ENCODE measurements around the gene CDC37L1. TPM values are rescaled to one million over a fixed set of nuclear protein-coding genes. Genes with fewer than 3 reads are reported as not detected.
"Not testable (repeated sequence)": the region's sequence is repeated elsewhere in the genome, so short reads cannot be mapped to it uniquely, and the experiment has no call there.

CDC37L1 gene
- total RNA-seq, 4 donors from 2014 or later, result 61.4 to 101 (median 84.7) TPM

DNA sequence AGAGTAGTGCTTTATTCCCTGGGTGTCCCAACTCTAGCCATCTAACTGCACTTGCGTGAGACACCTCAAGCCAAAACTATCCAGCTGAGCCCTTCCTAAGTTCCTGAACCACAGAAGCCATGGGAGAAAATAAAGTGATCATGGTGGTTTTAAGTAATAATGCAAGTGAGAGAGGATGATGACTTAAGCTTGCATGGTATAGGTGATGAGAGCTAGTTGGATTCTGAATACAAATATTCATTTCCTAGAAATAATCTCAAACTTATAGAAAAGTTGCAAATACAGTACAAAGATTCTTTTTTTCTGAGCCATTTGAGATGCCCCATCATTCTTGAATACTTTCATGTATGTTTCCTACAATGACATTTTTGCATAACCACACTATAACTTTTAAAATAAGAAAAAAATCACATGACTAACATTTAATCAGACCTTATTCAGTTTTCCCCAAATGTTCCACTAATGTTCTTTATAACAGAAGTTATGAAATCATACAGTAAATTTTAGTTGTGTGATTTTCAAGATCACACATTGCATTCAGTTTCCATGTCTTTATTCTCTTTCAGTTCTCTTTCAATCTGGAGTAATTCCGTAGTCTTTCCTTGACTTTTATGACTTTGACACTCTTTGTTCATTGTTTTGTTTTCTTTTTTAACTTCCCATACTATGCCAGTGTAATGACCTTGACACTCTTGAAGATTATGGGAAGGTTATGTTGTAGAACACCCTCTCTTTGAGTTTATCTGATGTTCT, 67.1 kb downstream of the CDC37L1 start:
- Histone ChIP-seq H3K4me1 (peaks cover 0 to 13% (median 0%) of the 10 kb centered on the region in 3 donors), H3K27ac (no peak overlapping the region), H3K4me3 (no peak overlapping the region), H3K9me3 (no peaks in the 10 kb centered on the region), H3K27me3 (no peaks in the 10 kb centered on the region), H3K36me3 (no peaks in the 10 kb centered on the region)
- ATAC-seq, result no peak
- TF ChIP-seq CTCF (IDR thresholded peaks at IDR 0.05), result no peak
- no peak for TF ChIP-seq EP300 (IDR thresholded peaks at IDR 0.05)
- TF ChIP-seq POLR2A (IDR thresholded peaks at IDR 0.05), result no peak
- no peak for TF ChIP-seq POLR2AphosphoS5 (IDR thresholded peaks at IDR 0.05)
- 83 to 89% methylated on average over 1 to 2 of the region's 2 CpGs for WGBS, 2 donors (ENCODE audit: low coverage in 1 of 2)

GRCh38 chr9:4748612-4749011, 69.2 kb downstream of the CDC37L1 start:
- TF ChIP-seq POLR2AphosphoS5 (IDR thresholded peaks at IDR 0.05) (no peak), CTCF (IDR thresholded peaks at IDR 0.05) (no peak), EP300 (IDR thresholded peaks at IDR 0.05) (no peak), POLR2A (IDR thresholded peaks at IDR 0.05) (no peak)
- Histone ChIP-seq H3K27me3 (no peaks in the 10 kb centered on the region), H3K27ac (no peak overlapping the region), H3K36me3 (no peaks in the 10 kb centered on the region), H3K4me1 (no peaks in the 10 kb centered on the region), H3K9me3 (no peaks in the 10 kb centered on the region), H3K4me3 (no peak overlapping the region)
- 88 to 100% methylated on average over 1 to 2 of the region's 5 CpGs for WGBS, 2 donors (ENCODE audit: low coverage in 1 of 2)
- no peak for ATAC-seq

DNA sequence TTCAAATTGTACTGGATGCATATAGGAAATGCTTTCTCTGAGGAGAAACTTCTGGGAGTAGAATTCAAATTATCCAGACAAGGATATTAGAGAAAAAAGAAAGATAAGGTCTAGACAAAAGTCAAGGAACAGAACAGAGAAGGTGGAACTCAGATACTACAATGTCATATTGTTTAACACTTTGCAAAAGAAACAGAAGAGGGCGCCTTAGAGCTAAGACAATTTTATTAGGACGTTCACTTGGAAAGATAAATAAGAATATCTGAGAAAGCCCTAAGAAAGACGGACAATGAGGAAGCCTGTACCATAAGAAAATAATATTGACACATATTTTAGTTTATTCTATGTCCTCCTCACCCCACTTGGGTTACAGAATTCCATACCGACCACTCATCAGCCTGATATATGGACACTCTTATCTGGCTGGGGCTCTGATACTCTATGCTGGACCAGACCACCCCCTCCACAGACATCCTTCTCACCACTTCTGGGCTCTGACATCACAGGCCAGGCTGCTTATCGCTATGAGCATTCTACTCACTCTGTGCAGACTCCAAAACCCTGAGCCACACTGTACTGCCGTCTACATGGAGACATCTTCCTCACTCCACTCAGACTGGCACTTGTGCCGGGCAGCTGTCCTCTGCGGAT, 70.8 kb downstream of the CDC37L1 start:
- H3K36me3 ChIP-seq, result no peaks in the 10 kb centered on the region
- H3K27ac ChIP-seq, result no peak overlapping the region
- WGBS, 2 donors (ENCODE audit: low coverage in 1 of 2), result 34 to 39% methylated on average over 7 to 8 of the region's 8 CpGs
- no peaks in the 10 kb centered on the region for H3K4me1 ChIP-seq
- no peaks in the 10 kb centered on the region for H3K9me3 ChIP-seq
- TF ChIP-seq POLR2A (IDR thresholded peaks at IDR 0.05) (no peak), CTCF (IDR thresholded peaks at IDR 0.05) (peak in 3 of 4 experiments; percentile 51 to 57 (median 53))
- H3K27me3 ChIP-seq, result no peaks in the 10 kb centered on the region
- ATAC-seq, result no peak
- no peak overlapping the region for H3K4me3 ChIP-seq

- not testable (repeated sequence) for H3K4me3 ChIP-seq, ATAC-seq, H3K4me1 ChIP-seq, H3K27me3 ChIP-seq, H3K36me3 ChIP-seq, H3K9me3 ChIP-seq, H3K27ac ChIP-seq
Observed at GRCh38 chr9:4754530-4754929, 75.2 kb downstream of the CDC37L1 start.

GRCh38 chr9:4755026-4755609, 75.7 kb downstream of the CDC37L1 start:
- no peak for ATAC-seq
- no peak for TF ChIP-seq CTCF (IDR thresholded peaks at IDR 0.05)
- TF ChIP-seq POLR2AphosphoS5 (IDR thresholded peaks at IDR 0.05), result no peak
- no peak for TF ChIP-seq POLR2A (IDR thresholded peaks at IDR 0.05)
- no peak for TF ChIP-seq EP300 (IDR thresholded peaks at IDR 0.05)

More at GRCh38 chr9:4755026-4755609, 75.7 kb downstream of the CDC37L1 start:
- no peak overlapping the region for H3K4me3 ChIP-seq
- H3K9me3 ChIP-seq, result no peaks in the 10 kb centered on the region
- no peak overlapping the region for H3K27ac ChIP-seq
- WGBS, 2 donors (ENCODE audit: low coverage in 1 of 2), result 63 to 70% methylated on average over 4 to 5 of the region's 5 CpGs
- H3K4me1 ChIP-seq, result no peaks in the 10 kb centered on the region
- H3K27me3 ChIP-seq, result peaks cover 4% of the 10 kb centered on the region
- H3K36me3 ChIP-seq, result no peaks in the 10 kb centered on the region

All from gastroesophageal sphincter (tissue), 4 donors.